HG02588 (cell line): ENCODE measurements around the gene TRIP13.

Source experiments
- ATAC-seq: cut with Tn5 transposase; IDR thresholded peaks from one replicate; pipeline ENCODE4 v1.9.1; 2021; ENCODE audit warnings: mild to moderate bottlenecking, moderate library complexity; ENCODE audit not compliant: unreplicated experiment

TRIP13 gene

DNA sequence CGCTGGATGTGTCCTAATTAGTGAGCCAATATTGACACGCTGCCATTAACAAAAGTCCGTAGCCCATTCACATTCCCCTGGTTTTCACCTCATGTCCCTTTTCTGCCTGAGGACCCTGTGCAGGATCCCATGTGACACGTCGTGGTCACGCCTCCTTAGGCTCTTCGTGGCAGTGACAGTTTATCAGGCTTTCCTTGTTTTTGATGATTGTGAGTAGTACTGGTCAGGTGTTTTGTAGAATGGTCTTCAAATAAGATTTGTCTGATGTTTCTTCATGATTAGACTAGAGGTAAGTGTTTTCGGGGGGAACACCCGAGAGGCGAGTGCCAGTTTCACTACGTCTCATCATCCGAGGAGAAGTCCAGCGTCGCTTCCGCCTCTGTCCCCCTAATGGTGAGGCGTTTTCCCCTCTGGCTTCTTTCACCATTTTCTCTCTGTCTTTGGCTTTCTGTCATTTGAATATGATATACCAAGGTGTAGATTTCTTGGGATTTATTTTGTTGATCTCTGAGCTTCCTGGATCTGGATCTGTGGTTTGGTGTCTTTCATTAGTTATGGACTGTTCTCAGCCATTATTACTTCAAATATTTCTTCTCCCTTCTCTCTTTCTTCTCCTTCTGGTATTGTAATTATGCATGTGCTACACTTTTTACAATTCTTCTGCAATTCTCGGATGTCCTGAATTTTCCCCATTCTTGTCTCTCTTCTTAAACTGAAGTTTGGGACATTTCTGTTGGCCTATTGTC is 57.3 kb downstream of the TRIP13 start:
- ATAC-seq = no peak

DNA sequence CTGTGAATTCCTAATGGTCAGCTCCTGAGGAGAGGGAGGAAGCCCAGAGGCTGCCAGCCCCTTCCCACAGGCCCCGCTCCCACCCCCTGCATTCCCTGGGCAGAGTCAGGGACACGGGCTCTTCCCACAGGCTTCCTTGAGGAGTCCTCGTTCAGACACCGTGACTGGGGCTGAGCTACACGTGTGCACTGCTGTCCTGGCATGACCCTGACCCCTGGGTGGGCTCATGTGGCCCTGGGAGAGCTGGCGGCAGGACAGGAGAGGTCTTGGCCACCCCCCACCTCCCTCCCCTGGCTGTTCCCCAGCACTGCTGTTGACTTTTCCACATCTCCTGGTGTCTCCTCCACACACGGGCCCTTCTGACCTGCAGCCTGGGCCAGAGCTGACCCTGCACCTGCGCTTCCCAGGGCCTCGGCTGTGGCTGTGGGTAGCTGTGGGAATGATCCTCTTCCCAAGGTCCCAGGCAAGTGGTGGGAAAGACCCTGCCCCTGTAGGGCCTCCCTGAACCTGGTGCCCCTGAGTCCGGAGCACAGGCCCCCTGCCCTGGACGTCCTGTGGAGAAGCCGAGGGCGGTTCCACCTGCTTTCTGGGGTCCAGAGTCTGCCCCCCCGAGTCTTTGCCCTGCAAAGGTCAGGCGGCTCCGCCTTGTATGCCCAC is 59.4 kb downstream of the TRIP13 start:
- ATAC-seq = no peak

- no peak for ATAC-seq
Measured at GRCh38 chr5:952597-953271, 60.0 kb downstream of the TRIP13 start.

- no peak for ATAC-seq
Measured at GRCh38 chr5:953535-954449, 61.1 kb downstream of the TRIP13 start.

- ATAC-seq = no peak
Measured at GRCh38 chr5:955886-956761, 63.4 kb downstream of the TRIP13 start.

DNA sequence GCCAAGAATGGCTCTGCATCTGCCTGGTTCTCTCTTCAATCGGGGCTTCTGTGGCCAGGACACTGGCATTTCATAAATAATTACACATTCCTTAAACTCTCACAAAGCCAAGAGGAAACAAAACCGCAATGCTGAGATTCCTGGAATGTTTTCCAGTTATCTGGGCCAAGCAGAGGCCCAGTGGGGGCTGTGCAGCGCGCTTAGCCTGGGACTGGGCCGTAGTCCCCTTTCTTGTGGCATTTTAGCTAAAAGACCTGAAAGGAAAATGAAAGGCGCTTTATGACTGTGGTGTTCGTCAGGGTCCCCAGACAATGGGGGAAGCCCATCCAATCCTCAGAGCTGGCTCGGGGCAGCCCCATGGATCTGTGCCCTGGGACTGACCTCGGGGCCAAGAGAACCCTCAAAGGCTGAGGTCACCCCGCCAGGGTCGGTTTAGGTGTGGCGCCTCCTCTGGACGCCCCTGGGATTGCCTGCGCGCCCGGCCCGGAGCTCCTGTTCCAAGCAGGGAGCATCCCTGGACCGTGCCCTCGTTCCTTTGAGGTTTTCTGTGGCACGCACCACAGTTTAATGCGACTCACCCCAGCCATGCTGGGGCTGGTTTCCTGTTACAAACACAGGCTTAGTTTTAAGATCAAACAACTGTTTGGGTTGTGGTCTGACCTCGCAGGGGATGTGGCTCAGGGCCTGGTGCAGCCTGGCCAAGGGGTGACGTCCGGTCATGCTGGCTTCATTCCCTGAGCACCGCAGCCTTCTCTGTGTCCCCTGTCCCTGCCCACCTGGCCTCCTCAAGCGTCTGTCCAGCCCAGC is 64.5 kb downstream of the TRIP13 start:
- ATAC-seq = peak; percentile 73

DNA sequence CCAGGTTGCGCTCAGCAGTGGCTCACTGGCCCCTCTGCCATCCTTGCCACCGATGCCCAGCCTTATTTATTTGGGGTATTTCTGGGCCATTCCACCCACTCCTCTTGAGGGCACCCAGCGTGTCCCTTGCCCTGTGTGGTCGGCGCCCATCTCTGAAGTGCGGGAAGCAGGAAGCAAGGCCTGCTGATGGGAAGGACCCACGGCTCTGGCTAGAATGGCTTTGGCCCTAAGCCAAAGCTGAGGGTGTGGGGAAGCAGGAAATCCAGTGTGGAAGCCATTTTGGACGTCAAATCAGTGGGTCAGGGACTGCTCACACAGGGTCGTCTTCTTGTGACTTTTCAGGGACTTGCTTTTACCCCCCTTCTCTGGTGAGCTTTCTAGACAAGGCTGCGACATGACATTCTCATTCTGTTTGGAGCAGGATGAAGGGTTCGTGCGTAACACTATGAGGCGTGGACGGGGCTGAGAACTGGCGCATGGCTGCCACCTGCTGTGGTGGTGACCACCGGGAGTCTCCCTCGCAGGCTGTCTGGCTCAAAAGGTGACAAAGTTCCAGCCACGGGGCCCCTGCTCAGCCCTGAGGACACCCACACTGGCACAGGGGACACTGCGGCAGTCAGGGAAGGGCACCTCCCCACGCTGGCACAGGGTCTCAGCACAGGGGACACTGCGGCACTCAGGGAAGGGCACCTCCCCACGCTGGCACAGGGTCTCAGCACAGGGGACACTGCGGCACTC is 65.2 kb downstream of the TRIP13 start:
- no peak for ATAC-seq

- ATAC-seq = no peak
Measured at GRCh38 chr5:958701-959571, 66.3 kb downstream of the TRIP13 start.

- ATAC-seq = no peak
Measured at GRCh38 chr5:959581-960531, 67.2 kb downstream of the TRIP13 start.

DNA sequence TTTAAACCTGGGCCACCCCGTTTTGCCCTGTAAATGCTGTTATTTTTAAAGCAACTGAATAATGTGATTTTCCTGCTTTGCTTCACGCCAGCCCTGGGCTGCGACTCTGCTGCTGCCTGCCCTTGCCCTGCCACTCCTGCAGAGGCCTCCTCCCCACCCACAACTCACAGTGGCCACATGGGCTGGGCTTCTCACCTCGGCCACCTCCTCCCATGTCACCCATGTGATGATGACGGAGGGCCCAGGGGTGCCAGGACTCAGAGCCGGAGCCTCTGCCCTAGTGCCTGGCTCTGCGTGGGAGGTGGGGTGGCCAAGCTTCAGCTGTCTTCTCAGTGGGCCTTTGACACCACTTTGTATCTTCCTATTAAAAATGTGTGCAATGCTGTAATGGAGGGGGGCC is 67.9 kb downstream of the TRIP13 start:
- no peak for ATAC-seq

- no peak for ATAC-seq
Measured at GRCh38 chr5:961002-961710, 68.5 kb downstream of the TRIP13 start.

DNA sequence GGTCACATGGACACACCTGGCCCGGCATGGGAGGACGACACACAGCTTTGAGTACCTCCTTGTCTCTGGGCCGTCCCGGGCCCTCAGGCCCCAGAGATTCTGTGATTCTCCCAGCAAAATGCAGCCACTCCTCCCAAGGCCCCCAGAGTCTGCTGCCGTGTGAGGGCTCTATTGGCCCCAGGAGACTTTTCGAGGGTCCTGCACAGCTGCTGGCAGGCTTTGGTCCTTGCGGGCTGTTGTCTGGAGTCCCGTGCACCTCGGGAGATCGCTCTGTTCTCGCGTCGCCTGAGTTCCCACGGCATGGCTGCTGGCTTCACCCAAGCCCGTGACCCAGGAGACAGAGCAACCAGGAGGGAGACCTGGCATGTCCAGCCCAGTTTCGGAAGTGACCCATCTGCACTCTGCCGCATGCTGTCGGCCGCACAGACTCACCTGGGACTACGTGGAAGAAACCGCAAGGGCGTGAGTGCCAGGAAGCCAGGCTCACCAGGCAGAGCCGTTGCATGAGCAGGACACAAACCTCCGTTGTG is 69.1 kb downstream of the TRIP13 start:
- ATAC-seq = no peak

GRCh38 chr5:962386-962785 is 69.7 kb downstream of the TRIP13 start:
- ATAC-seq = no peak

DNA sequence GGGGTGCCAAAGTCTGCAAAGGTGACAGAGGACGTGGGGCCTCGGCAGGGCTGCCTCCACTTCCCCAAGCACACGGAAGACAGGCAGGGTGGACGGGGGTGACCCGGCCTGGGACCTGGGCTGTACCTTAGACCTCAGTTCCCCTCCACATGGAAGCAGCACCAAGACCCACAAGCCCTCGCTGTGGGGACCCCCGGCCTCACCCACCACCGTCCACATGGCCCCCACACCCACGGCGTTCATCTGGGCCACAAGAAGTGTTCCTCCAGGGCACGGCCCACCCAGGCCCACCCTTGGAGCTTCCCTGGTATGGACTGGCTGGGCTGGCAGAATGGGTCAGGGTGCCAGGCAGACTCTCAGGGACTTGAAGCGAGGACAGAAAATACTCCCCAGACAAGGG is 70.1 kb downstream of the TRIP13 start:
- ATAC-seq = no peak

- peak; percentile 32 for ATAC-seq
Measured at GRCh38 chr5:963310-963672, 70.6 kb downstream of the TRIP13 start.
